GM23338 (cell line): ENCODE results near the gene GRM5.

Source experiments
- CREB1 ChIP-seq: fragments of 250-450 bp; sonication (Bioruptor Pico); IDR thresholded peaks from 2 replicates; pipeline ENCODE4 v1.5.0; 2020; ENCODE audit warnings: low read depth, mild to moderate bottlenecking, moderate library complexity
- EZH2 ChIP-seq: fragments of 200-600 bp; sonication (generic); IDR thresholded peaks from one replicate; pipeline ENCODE4 v1.8.0; 2017; ENCODE audit warnings: antibody characterized with exemption, mild to moderate bottlenecking, low read depth; ENCODE audit not compliant: unreplicated experiment
- EZH2phosphoT487 ChIP-seq: fragments of 200-600 bp; sonication (generic); IDR thresholded peaks from one replicate; pipeline ENCODE4 v1.8.1; 2018; ENCODE audit warnings: antibody characterized with exemption; ENCODE audit not compliant: unreplicated experiment
- JUNB ChIP-seq: IDR thresholded peaks from one replicate; pipeline ENCODE4 v1.6.1; 2016; ENCODE audit warnings: antibody characterized with exemption; ENCODE audit not compliant: unreplicated experiment
- NANOG ChIP-seq: IDR thresholded peaks from 2 replicates; pipeline ENCODE4 v1.6.1; 2016; ENCODE audit warnings: antibody characterized with exemption, borderline replicate concordance
- POLR2AphosphoS5 ChIP-seq: IDR thresholded peaks from 2 replicates; pipeline ENCODE4 v1.6.1; 2016; ENCODE audit warnings: antibody characterized with exemption, low read depth
- STAT1 ChIP-seq: IDR thresholded peaks from one replicate; pipeline ENCODE4 v1.6.1; 2016; ENCODE audit warnings: antibody characterized with exemption; ENCODE audit not compliant: unreplicated experiment
- ZNF331 ChIP-seq: fragments of 250-450 bp; sonication (Bioruptor Pico); IDR thresholded peaks from 2 replicates; pipeline ENCODE4 v1.5.0; 2020; ENCODE audit warnings: low read depth, mild to moderate bottlenecking, moderate library complexity
- TF ChIP-seq, protein P1 (sequence below), 2 experiments: fragments of 200-600 bp in 1 of 2; sonication (generic) in 1 of 2; conservative IDR thresholded peaks; 2 replicates each; pipeline versions ENCODE4 v1.5.1 to v1.6.1; 2016 to 2017; ENCODE audit warnings: antibody characterized with exemption in 2 of 2, low read depth in 2 of 2, mild to moderate bottlenecking in 2 of 2, moderate library complexity in 1 of 2
- TF ChIP-seq, protein P2 (sequence below): IDR thresholded peaks from one replicate; pipeline ENCODE4 v1.6.1; 2018; ENCODE audit warnings: antibody characterized with exemption; ENCODE audit not compliant: unreplicated experiment
- TF ChIP-seq, protein P3 (sequence below): IDR thresholded peaks from 2 replicates; pipeline ENCODE4 v1.6.1; 2016; ENCODE audit warnings: antibody characterized with exemption

DNA sequence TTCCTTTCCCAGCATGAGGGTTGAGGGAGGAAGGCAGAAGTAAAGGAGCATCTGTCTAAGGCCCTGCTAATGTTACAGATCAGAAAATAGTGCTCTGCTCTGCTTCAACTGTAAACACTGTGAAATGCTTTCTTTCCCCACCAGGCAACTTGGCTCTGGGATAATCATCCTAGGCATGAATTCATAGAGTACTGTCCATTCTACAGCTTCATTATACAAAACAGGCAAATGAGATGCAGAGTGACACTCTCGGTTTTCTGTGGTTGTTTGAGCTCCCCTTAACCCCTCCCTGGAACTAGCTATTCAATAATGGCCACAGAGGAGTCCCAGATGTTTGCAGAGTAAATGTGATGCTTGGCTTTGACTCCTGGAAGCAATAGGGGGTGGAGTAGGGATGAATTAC lies 544.0 kb downstream of the GRM5 start:
- TF ChIP-seq, protein P1, sequence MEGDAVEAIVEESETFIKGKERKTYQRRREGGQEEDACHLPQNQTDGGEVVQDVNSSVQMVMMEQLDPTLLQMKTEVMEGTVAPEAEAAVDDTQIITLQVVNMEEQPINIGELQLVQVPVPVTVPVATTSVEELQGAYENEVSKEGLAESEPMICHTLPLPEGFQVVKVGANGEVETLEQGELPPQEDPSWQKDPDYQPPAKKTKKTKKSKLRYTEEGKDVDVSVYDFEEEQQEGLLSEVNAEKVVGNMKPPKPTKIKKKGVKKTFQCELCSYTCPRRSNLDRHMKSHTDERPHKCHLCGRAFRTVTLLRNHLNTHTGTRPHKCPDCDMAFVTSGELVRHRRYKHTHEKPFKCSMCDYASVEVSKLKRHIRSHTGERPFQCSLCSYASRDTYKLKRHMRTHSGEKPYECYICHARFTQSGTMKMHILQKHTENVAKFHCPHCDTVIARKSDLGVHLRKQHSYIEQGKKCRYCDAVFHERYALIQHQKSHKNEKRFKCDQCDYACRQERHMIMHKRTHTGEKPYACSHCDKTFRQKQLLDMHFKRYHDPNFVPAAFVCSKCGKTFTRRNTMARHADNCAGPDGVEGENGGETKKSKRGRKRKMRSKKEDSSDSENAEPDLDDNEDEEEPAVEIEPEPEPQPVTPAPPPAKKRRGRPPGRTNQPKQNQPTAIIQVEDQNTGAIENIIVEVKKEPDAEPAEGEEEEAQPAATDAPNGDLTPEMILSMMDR (conservative IDR thresholded peaks at IDR 0.05; ENCODE audit: low read depth in 2 of 2), result no peak
- TF ChIP-seq EZH2, result no peak
- TF ChIP-seq POLR2AphosphoS5, result no peak
- TF ChIP-seq, protein P2, sequence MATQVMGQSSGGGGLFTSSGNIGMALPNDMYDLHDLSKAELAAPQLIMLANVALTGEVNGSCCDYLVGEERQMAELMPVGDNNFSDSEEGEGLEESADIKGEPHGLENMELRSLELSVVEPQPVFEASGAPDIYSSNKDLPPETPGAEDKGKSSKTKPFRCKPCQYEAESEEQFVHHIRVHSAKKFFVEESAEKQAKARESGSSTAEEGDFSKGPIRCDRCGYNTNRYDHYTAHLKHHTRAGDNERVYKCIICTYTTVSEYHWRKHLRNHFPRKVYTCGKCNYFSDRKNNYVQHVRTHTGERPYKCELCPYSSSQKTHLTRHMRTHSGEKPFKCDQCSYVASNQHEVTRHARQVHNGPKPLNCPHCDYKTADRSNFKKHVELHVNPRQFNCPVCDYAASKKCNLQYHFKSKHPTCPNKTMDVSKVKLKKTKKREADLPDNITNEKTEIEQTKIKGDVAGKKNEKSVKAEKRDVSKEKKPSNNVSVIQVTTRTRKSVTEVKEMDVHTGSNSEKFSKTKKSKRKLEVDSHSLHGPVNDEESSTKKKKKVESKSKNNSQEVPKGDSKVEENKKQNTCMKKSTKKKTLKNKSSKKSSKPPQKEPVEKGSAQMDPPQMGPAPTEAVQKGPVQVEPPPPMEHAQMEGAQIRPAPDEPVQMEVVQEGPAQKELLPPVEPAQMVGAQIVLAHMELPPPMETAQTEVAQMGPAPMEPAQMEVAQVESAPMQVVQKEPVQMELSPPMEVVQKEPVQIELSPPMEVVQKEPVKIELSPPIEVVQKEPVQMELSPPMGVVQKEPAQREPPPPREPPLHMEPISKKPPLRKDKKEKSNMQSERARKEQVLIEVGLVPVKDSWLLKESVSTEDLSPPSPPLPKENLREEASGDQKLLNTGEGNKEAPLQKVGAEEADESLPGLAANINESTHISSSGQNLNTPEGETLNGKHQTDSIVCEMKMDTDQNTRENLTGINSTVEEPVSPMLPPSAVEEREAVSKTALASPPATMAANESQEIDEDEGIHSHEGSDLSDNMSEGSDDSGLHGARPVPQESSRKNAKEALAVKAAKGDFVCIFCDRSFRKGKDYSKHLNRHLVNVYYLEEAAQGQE, result no peak
- TF ChIP-seq EZH2phosphoT487, result no peak
- no peak for TF ChIP-seq NANOG
- no peak for TF ChIP-seq CREB1 (CRISPR knock-in tag)
- TF ChIP-seq, protein P3, sequence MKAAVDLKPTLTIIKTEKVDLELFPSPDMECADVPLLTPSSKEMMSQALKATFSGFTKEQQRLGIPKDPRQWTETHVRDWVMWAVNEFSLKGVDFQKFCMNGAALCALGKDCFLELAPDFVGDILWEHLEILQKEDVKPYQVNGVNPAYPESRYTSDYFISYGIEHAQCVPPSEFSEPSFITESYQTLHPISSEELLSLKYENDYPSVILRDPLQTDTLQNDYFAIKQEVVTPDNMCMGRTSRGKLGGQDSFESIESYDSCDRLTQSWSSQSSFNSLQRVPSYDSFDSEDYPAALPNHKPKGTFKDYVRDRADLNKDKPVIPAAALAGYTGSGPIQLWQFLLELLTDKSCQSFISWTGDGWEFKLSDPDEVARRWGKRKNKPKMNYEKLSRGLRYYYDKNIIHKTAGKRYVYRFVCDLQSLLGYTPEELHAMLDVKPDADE, result no peak
- no peak for TF ChIP-seq JUNB
- no peak for TF ChIP-seq ZNF331 (CRISPR knock-in tag)
- no peak for TF ChIP-seq STAT1
